NCI-H82 (cell line): ENCODE data around the gene NPAS1.
"Not testable (repeated sequence)": the region's sequence is repeated elsewhere in the genome, so short reads cannot be mapped to it uniquely, and the experiment has no call there.

Source experiments
- DNase-seq: peaks from one replicate; lab custom pipeline; 2025; lab: John Stamatoyannopoulos, UW

NPAS1 gene

DNA sequence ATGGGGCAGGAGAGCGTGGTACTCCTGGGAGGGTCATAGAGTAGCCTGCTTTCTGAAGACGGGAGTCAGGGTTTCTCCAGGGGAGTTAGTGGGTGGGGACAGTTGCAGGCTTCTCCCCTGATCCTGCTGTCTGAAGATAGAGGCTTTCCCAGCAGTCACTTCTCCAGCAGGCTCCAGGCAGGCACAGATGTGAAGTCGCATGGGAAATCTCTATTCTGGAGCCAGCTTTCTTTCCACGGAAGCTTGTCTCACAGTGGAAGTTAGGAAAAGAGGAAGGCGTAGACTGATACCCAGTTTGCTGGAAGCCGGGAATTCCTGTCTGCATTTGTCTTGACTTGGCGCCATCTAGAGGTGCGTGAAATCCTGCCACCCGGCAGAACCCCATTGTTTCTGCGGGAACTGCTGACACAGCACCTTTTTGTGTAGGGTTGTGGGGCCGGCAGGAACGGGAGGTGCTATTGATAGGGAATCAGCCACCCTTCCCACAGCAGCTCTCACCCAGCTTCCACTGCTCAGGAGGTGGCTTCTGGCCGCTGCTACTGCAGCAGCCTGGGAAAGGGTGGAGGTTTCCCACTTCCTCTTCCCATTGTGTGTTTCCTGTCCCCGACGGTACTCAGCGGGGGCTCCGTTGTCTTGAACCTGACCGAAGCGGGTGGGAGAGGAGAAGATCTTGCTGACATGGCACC is 28.5 kb upstream of the NPAS1 start:
- peak; percentile 84 for DNase-seq

- DNase-seq = no peak
Observed at GRCh38 chr19:46992699-46993535, 26.7 kb upstream of the NPAS1 start.

DNA sequence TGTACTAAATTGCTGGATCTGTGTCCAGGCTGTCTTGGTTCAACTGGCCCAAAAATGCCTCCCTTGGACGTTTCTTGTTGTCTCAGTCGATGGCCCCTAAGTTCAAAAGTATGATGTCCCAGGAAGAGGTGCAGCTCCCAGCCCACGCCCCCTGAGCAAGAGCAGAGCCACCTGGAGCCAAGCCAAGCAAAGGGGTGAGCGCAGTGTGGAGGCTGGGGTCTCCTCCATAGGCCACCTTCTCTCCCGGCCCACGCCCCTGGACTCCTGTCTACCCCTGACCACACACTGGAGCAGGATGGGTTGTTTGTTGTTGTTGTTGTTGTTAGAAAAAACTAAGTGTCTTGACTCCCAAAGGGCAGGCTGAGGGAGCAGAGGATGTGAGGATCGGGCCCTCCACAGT is 26.0 kb upstream of the NPAS1 start:
- no peak for DNase-seq

DNA sequence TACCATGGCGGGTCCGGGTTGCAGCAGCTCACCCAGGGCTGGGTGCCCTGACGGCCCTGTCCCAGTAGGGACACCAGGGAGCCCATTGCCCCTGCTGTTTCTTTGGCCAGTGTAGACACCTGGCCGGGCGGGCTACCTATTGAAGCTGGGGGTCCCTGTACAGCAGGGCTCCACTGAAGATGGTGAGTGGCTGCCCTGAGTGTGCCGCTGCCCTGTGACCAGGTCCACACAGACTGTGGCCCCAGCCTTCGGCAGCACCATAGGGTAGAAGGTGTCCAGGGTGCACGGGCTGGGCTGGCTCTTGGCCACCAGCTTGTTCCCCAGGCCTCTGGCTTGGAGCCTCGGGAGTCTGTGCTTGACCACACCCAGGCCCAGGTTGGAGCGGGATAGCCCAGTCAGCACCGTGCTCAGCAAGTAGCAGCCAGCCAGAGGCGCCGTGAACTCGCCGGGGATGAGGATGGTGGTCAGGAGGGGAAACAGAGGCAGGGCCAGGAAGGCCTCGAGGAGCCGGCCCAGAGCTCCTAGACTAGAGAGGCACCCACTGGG is 25.4 kb upstream of the NPAS1 start:
- DNase-seq = no peak

- peak; percentile 41 for DNase-seq
Observed at GRCh38 chr19:46995492-46995891, 24.1 kb upstream of the NPAS1 start.

GRCh38 chr19:46998445-46999125 is 21.1 kb upstream of the NPAS1 start:
- DNase-seq = no peak

DNA sequence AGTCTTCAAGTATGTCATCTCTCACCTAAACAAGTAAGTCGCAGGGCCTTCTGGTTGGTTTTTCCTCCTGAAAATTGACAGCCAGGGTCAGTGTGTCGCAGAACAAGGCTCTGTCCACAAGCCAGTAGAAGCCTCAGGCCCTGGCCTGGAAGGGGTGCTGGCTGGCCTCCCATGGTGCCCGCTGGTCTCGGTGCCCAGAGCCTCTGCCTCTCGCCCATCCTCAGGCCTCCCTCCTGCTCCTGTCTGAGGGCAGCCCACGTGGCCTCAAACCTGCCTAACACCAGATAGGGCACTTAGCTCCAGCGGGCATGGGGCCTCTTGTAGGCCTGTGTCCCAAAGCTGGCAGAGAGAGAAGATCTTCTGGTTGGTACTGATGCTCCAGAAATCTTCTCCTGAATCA is 20.3 kb upstream of the NPAS1 start:
- DNase-seq = no peak

DNA sequence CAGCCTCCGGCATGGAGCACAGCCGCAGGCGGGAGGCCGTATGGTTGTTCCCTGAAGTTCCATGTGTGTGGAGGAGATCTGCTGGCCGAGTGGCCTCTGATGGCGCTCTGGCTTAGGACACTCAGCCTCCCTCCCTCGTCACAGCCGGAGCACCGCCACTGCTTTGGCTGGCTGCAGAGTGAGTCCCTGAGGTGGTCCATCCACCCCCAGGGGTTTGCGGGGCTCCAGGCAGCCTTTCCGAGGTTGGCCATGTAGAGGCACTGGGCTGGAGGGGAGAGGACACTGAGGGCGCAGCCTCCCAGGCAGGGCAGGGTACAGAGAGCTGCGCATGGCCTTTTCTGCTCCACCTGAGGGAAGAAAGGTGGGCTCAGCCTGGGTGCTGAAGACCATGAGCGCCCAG is 19.8 kb upstream of the NPAS1 start:
- no peak for DNase-seq

- DNase-seq = no peak
Observed at GRCh38 chr19:47000373-47000772, 19.3 kb upstream of the NPAS1 start.

DNA sequence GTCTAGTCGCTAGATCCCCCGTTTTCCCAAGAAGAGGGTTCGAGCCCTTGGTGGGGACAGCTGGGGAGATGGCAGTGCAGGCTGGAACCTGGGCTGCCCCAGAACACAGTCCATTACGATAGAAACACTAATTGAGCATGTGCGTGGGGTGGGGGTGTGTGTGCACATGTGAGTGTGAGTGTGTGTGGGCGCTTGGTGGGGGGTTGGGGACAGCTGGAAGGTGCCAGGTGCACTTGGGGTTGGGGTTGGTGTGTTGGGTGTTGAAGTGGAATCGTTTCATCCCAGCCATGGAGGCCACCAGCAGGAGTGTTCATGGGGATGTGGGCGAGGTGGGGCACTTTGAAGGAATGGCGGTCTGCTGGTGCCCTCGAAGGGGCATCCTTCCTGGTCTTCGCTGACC is 18.1 kb upstream of the NPAS1 start:
- no peak for DNase-seq

DNA sequence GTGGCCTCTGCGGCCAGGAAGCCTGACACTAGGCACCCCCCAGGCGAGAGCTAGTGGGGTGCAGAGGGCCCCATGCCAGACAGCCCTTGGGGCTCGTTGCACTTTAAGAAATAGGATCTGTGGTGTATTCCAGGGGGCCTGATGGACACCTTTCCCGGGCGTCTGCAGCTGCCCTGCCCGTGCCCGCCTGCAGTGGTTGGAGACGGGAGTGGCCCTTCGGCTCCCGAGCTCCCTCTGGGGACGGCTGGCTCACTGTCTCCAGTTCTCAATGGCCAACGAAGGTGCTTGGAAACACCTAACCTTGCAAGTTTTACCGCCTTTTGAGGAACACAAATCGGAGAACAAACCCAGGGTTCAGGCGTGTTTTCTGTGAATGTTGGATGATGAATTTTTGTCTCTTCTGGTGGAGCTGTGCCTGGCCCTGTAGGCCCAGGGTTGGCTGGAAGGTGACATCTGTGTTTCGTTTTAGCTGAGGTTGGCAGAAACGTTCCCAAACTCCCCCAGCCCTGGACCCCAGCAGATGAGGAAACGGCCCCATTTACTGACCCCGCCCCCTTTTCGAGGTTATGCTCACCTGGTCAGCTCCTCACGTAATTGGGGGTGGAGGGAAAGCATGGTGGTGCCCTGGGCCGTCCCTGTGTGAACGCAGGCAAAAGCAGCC is 17.4 kb upstream of the NPAS1 start:
- no peak for DNase-seq

- DNase-seq = no peak
Observed at GRCh38 chr19:47002853-47003610, 16.6 kb upstream of the NPAS1 start.

DNA sequence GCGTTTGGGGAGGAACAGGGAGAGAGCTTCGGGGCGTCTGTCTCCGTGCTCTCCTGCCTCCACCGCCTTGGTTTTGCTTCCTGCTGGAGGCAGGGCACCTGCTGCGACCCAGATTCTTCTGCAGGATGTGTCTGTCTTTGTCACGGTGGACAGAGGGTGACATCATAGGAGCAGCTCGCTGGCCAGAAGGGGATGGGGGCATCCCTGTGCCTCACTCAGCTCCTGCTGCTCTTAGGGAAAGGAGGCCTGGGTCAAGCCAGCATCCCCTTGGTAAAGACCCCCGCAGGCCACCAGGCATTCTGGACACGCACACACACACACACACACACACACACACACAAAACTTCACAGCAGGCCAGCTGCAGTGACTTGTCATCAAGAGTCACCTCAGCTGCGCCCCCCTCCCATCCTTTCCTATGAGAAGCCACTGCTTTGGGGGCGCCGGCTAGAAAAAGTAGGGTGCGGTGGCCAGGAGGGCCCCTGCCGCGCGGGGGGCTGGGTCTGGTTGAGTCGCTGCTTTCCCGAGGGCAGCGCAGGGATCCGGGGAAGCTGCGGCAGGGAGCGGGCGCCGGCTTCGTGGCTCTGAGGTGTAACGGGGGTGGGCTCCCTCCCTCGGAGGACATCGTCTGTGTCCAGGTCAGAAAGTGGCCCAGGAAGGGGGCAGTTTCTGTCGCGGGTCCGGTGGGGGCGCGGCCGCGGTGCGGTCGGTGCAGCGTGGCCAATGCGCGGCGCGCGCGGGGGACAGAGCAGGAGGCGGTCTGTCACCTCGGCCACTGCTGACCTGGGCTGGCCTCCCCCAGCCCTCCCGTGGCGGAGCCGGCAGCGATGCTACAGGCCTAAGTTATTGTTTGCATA is 15.8 kb upstream of the NPAS1 start:
- DNase-seq = no peak

GRCh38 chr19:47005164-47005641 is 14.4 kb upstream of the NPAS1 start:
- no peak for DNase-seq

DNA sequence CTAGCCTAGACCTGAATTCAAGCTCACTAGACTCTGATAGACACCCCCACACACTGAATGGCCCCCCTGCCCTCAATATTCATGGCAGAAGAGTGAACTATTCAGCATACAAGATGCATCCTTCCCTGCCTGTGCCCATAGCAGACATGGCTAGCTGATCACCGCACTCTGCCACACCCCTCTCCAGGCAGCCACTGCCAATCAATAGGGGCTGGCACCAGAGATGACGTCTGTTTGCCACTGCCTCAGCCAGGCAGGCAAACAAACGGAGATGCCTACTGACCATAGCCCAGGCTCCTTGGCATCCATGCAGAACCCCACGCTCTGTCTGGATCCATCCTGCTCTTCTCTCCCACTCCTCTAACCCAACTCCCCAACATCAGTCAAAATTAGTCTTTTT is 13.8 kb upstream of the NPAS1 start:
- DNase-seq = peak; percentile 27

DNA sequence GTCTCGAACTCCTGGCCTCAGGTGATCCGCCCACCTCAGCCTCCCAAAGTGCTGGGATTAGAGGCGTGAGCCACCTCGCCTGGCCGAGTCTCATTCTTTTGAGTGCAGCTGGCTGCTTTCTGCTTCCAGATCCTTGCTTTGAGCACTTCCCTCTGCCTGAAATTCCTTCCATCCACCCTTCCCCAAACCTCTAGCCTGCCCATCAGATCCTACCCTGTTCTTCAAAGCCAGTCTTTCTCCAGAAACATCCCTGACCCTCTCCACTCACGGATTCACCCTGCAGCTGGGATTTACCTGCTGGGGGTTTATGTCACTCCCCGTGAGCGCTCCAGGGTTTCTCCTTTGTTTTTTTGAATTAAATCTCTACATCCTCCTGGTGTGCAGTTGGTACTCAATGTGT is 13.1 kb upstream of the NPAS1 start:
- DNase-seq = no peak

GRCh38 chr19:47010549-47010948 is 9.1 kb upstream of the NPAS1 start:
- DNase-seq = not testable (repeated sequence)

DNA sequence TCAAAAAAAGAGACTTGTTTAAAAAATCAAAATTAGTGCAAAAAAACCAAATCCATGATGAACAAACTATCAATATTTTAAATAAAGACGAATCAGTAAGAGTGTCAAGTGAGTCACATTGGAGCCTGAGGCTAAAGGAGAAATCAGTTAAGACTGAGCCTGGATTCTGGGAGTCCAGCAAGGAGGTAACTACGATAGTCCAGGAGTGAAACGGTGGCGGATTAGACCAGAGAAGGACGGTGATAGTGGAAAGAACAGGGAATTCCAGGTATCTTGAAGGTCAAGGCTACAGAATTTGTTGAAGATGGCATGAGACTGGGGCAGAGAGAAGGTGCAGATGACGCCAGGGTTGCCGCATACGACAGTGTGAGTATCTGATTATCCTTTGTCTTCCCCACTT is 7.0 kb upstream of the NPAS1 start:
- DNase-seq = no peak

- DNase-seq = peak; percentile 96
Observed at GRCh38 chr19:47013041-47013517, 6.6 kb upstream of the NPAS1 start.

DNA sequence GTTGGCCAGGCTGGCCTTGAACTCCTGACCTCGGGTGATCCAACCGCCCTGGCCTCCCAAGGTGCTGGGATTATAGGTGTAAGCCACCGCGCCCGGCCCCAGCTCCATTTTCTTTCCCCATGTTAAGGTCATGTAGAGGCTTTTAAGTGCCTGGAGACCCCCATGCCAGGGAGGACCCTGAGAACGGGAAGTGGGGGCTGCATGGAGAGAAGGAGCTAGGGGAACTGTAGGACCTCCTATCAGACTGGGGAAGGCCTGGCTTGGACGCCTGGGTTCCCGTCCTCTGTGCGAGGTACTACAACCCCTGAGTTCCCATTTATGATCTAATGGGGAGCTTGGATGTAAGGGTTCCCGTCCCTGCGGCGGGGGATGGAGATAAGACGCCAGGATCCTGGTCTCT is 714 bp upstream of the NPAS1 start:
- DNase-seq = no peak
